MM.1S (cell line): Measurements from ENCODE around the gene CDPF1.

ENCODE experiments used
- DNase-seq: peaks from one replicate; pipeline ENCODE4 v3.0.0-alpha.2; 2015
- H2AFZ ChIP-seq: fragments of 300-600 bp; sonication (generic); 2 replicates; pipeline ENCODE4 v1.6.0; 2016; ENCODE audit warnings: antibody characterized with exemption, low read length
- H3F3A ChIP-seq: fragments of 300-600 bp; sonication (generic); 2 replicates; pipeline ENCODE4 v1.6.1; 2016; ENCODE audit warnings: mild to moderate bottlenecking, antibody characterized with exemption, low read length, moderate library complexity, mixed read lengths; ENCODE audit not compliant: insufficient read depth
- H3K27ac ChIP-seq: fragments of 300-600 bp; sonication (generic); 2 replicates; pipeline ENCODE4 v1.5.1; 2016; ENCODE audit warnings: mild to moderate bottlenecking, low read length
- H3K27me3 ChIP-seq: fragments of 300-600 bp; sonication (generic); replicated peaks from 2 replicates; pipeline ENCODE4 v1.6.0; 2016; ENCODE audit warnings: low read length; ENCODE audit not compliant: insufficient read depth
- H3K36me3 ChIP-seq: fragments of 300-600 bp; sonication (generic); replicated peaks from 2 replicates; pipeline ENCODE4 v1.6.1; 2016; ENCODE audit warnings: mild to moderate bottlenecking, low read length, mixed read lengths; ENCODE audit not compliant: insufficient read depth
- H3K4me1 ChIP-seq: fragments of 300-600 bp; sonication (generic); 2 replicates; pipeline ENCODE4 v1.6.1; 2016; ENCODE audit warnings: low read length, mixed read lengths
- H3K4me2 ChIP-seq: fragments of 300-600 bp; sonication (generic); 2 replicates; pipeline ENCODE4 v1.6.0; 2016; ENCODE audit warnings: low read depth, low read length
- H3K4me3 ChIP-seq: fragments of 300-600 bp; sonication (generic); 2 replicates; pipeline ENCODE4 v1.5.1; 2016; ENCODE audit warnings: low read length, mixed read lengths
- H3K79me2 ChIP-seq: fragments of 300-600 bp; sonication (generic); 2 replicates; pipeline ENCODE4 v1.6.1; 2016; ENCODE audit warnings: mixed run types, low read length, mixed read lengths
- H3K9ac ChIP-seq: fragments of 300-600 bp; sonication (generic); 2 replicates; pipeline ENCODE4 v1.6.1; 2016; ENCODE audit warnings: low read length, mixed read lengths
- H3K9me2 ChIP-seq: fragments of 300-600 bp; sonication (generic); replicated peaks from 2 replicates; pipeline ENCODE4 v1.6.1; 2016; ENCODE audit warnings: mild to moderate bottlenecking, low read length, mixed read lengths; ENCODE audit not compliant: insufficient read depth
- H3K9me3 ChIP-seq: fragments of 300-600 bp; sonication (generic); replicated peaks from 2 replicates; pipeline ENCODE4 v1.6.1; 2016; ENCODE audit warnings: mild to moderate bottlenecking, low read length, mixed read lengths; ENCODE audit not compliant: insufficient read depth
- H4K20me1 ChIP-seq: fragments of 300-600 bp; sonication (generic); 2 replicates; pipeline ENCODE4 v1.6.1; 2016; ENCODE audit warnings: mild to moderate bottlenecking, low read length, moderate library complexity, mixed read lengths; ENCODE audit not compliant: insufficient read depth
- CTCF ChIP-seq: fragments of 300-600 bp; sonication (generic); IDR thresholded peaks from 2 replicates; pipeline ENCODE4 v1.5.1; 2016; ENCODE audit warnings: antibody characterized with exemption, low read length, mixed read lengths
- EZH2 ChIP-seq: fragments of 300-600 bp; sonication (generic); optimal IDR thresholded peaks from 2 replicates; pipeline ENCODE3; 2017; ENCODE audit warnings: low read depth, mild to moderate bottlenecking, antibody characterized with exemption, low read length, mixed read lengths
- EZH2phosphoT487 ChIP-seq: fragments of 300-600 bp; sonication (generic); IDR thresholded peaks from 2 replicates; pipeline ENCODE4 v1.6.1; 2018; ENCODE audit warnings: antibody characterized with exemption, low read length

CDPF1 gene

GRCh38 chr22:46275455-46276122, 25.5 kb upstream of the CDPF1 start:
- no peak for DNase-seq
- H3K4me2 ChIP-seq, result no peak overlapping the region
- H3K36me3 ChIP-seq, result no peaks in the 10 kb centered on the region
- H3K27me3 ChIP-seq, result no peaks in the 10 kb centered on the region
- H2AFZ ChIP-seq, result peak overlapping the region; percentile 58; the same call in 1 of the 2 replicates
- H3K27ac ChIP-seq, result no peak overlapping the region
- H4K20me1 ChIP-seq, result no peaks in the 10 kb centered on the region
- no peaks in the 10 kb centered on the region for H3K9me3 ChIP-seq
- no peaks in the 10 kb centered on the region for H3F3A ChIP-seq
- H3K79me2 ChIP-seq, result no peaks in the 10 kb centered on the region
- no peaks in the 10 kb centered on the region for H3K4me1 ChIP-seq
- H3K9ac ChIP-seq, result no peak overlapping the region
- H3K4me3 ChIP-seq, result no peak overlapping the region
- H3K9me2 ChIP-seq, result no peaks in the 10 kb centered on the region
- no peak for TF ChIP-seq EZH2
- no peak for TF ChIP-seq CTCF

GRCh38 chr22:46274381-46274780, 24.3 kb upstream of the CDPF1 start:
- TF ChIP-seq EZH2phosphoT487 (no peak), EZH2 (no peak), CTCF (no peak)
- DNase-seq, result no peak
- no peaks in the 10 kb centered on the region for H3K9me2 ChIP-seq
- no peak overlapping the region for H3K27ac ChIP-seq
- H3K27me3 ChIP-seq, result no peaks in the 10 kb centered on the region
- H3K36me3 ChIP-seq, result no peaks in the 10 kb centered on the region
- H4K20me1 ChIP-seq, result no peaks in the 10 kb centered on the region
- no peaks in the 10 kb centered on the region for H3K79me2 ChIP-seq
- no peaks in the 10 kb centered on the region for H3K9me3 ChIP-seq
- H3K9ac ChIP-seq, result no peak overlapping the region
- no peak overlapping the region for H2AFZ ChIP-seq
- H3F3A ChIP-seq, result no peaks in the 10 kb centered on the region
- H3K4me3 ChIP-seq, result no peak overlapping the region
- no peak overlapping the region for H3K4me2 ChIP-seq
- H3K4me1 ChIP-seq, result no peaks in the 10 kb centered on the region

GRCh38 chr22:46273432-46274148, 23.5 kb upstream of the CDPF1 start:
- Histone ChIP-seq H3K4me2 (no peak overlapping the region), H2AFZ (no peak overlapping the region), H3K9me2 (no peaks in the 10 kb centered on the region), H3K27me3 (no peaks in the 10 kb centered on the region), H4K20me1 (no peaks in the 10 kb centered on the region), H3K4me3 (no peak overlapping the region), H3F3A (no peaks in the 10 kb centered on the region), H3K4me1 (no peaks in the 10 kb centered on the region), H3K36me3 (no peaks in the 10 kb centered on the region), H3K9ac (no peak overlapping the region), H3K27ac (no peak overlapping the region), H3K79me2 (no peaks in the 10 kb centered on the region), H3K9me3 (no peaks in the 10 kb centered on the region)
- TF ChIP-seq EZH2 (no peak), CTCF (no peak), EZH2phosphoT487 (no peak)
- DNase-seq, result no peak
